Measurements from ENCODE around the gene BYSL.
"Not testable (repeated sequence)": the region's sequence is repeated elsewhere in the genome, so short reads cannot be mapped to it uniquely, and the experiment has no call there.

BYSL gene

DNA sequence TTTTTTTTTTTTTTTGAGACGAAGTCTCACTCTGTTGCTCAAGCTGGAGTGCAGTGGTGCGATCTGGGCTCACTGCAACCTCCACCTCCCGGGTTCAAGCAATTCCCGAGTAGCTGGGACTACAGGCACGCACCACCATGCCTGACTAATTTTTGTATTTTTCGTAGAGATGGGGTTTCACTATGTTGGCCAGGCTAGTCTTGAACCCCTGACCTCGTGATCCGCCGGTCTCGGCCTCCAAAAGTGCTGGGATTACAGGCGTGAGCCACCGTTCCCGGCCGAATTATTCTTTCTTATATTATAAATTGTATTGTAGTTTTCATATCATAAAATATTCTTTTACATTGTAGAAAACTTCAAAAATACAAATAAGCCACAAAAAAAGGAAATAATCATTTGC is 21.6 kb downstream of the BYSL start:
- not testable (repeated sequence) for DNase-seq

DNA sequence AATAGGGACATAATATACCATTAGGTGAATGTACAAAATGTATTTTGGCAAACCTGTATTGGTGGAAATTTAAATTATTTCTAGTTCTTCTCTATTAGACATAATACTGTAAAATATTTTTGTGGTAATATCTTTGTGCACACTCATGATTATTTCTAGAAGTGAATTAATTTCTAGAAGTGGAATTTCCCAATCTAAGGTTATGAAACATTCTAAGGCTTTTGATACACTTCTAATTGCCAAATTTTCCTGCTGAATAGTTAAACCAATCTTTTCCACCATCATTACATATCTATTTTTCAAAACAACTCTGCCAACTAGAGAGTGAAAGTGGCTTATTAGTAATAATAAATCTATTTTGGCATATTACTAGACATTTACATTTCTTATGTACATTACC is 22.2 kb downstream of the BYSL start:
- no peak for DNase-seq

DNA sequence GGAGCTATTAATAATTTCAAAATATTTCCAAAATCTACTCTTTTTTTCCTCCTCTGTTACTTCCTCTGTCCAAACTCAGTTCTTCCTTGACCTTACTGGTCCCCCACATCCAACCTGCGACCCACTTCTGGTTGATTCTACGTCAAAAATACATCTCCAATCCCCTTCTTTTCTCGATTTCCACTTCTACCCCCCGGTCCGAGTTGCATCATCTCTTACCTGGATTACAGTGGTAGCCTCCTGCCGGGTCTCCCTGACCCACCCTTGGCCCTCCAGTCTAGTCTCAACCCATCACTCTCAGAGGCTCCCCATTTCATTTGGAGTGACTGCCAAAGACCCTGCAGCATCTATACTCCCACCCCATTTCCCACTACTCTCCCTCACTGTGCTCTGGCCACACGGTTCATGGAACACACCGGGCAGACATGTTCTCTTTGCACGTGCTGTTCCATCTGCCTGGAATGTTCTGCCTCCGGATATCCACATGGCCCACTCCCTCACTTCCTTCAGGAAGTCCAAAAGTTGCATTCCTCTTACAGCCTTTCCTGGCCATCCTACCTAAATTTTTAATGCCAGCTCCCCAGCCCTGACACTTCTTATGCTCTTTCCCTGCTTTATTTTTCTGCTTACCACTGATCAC is 26.4 kb downstream of the BYSL start:
- DNase-seq: no peak

DNA sequence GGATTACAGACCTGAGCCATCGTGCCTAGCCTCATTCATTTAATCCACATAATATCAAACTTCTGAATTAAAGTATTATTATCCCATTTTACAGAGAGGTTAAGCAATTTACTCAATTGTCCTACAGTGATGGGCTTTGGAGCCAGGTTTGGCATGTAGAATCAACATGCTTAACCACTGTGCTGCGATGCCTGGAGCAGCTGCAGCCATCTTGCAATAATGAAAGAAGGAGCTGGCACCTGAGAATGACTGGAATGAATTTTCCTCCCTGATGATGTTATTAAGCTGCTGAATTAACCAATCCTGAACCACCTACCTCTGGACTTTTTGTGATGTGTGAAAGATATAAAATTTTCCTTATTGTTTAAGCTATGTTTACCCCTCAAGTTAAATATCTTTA is 33.4 kb downstream of the BYSL start:
- DNase-seq: no peak

DNA sequence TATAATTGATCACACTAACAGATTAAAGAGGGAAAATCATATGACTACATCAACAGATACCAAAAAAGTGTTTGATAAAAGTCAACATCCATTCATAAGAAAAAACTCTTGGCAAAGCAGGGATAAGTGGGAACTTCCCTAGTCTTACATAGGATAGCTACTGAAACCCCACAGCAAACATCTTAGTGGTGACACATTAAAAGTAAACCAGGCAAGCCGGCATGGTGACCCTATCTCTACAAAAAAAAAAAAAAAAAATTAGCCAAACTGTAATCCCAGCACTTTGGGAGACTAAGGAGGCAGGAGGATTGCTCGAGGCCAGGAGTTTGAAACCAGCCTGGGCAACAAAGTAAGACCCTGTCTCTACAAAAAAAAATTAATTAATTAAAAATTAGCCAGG is 34.1 kb downstream of the BYSL start:
- no peak for DNase-seq

DNA sequence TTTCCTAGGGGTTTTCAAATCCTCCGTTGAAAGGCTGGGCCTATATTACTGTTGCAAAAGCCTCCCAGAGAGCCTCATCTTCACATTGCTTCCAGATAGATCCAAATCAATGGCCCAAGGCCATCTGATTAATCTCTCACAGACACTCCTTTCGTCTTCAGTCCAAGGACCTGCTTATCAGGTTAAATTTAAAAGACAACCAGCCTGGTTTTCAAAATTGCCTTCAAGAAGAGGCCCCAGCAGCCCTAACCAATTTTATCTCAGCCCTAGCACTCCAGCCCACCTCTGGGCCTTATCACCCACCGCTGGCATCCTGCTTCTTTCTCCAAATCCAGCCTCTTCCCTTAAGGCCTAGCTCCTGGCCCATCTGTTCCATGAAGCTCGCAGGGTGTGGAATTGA is 35.8 kb downstream of the BYSL start:
- DNase-seq: no peak

DNA sequence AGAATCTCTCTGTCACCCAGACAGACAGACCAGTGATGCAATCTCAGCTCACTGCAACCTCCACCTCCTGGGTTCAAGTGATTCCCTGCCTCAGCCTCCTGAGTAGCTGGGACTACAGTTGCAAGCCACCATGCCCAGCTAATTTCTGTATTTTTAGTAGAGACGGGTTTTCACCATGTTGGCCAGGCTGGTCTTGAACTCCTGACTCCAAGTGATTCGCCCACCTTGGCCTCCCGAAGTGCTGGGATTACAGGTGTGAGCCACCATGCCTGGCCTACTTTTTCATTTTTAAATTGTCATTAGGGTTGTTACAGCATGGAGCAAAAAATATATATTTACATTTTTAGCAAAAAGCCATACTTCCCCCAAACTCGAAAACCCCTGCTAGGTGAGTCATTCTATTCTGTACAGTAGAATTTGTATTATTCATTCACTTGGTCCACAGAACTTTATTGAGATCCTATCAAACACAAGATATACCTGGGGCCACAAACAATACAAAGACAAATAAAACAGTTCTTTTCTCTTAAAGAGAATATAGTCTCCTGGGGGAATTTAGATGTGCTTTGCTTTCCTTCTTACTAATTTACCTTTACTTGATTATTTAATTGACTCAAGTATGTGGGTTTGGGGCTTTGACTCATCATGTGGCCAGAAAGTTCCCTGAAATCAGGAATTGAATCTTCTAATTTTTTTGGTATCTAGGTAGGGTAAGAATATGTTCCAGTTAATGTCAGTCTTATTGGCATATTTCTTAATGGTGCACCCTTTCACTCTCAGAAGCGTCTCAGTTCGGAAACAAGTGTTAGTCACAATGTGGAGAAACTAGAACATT is 36.9 kb downstream of the BYSL start:
- no peak for DNase-seq

DNA sequence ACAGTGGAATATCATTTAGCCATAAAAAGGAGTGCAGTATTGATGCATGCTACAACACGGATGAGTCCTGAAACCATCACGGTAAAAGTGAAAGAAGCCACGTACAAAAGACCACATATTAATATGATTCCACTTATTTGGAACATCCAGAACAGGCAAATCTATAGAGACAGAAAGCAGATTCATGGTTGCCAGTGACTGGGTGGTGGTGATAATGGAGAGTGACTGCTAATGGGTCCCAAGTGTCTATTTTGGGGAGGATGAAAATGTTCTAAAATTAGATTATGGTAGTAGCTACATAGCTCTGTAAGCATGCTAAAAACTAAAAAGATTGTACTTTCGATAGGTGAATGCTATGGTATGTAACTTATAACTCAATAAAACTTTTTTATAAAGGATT is 38.7 kb downstream of the BYSL start:
- no peak for DNase-seq

DNA sequence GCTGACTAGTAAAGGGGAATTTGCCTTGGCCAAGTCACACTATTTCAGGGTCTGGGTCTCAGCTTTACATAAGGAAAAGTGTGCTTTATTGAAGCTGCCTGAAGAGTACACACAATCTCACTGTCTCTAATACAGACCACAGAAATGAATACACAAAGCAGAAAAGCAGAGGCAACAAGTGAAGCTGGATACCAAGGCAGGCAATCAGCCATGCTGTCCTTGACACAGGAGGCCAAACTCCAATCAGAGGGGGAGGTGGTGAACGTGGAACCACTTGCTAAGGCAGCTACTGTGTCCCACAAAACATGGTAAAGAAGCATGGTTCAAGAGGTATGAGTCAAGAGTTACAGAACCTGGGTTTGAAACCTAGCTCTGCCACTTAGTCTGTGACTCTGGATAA is 42.1 kb downstream of the BYSL start:
- no peak for DNase-seq

DNA sequence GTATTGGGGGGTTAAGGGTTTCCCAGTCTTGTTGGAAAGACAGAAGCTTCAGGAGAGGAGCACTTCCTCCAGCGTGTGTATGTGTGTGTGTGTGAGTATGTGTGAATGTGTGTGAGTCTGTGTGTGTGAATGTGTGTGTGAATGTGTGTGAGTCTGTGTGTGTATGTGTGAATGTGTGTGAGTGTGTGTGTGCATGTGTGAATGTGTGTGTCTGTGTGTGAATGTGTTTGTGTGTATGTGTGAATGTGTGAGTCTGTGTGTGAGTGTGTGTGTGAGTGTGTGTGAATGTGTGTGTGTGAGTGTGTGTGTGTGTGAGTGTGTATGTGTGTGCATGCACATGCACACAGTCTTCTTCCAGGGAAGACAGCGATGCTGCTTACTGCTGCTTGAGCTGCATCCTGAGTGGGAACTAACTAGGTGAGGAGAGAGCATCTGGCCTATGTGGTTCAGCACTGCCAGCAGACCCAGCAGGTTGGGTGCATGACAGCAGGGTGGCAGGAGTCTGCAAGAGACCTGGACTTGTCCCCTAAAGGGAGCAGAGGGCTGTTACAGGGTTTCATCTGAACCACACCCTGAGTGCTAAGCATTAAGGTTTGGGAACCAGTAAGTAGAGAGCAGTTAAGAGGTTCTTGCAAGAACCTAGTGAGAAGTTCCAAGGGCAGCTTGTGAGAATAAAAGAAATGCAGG is 43.0 kb downstream of the BYSL start:
- DNase-seq: no peak

DNA sequence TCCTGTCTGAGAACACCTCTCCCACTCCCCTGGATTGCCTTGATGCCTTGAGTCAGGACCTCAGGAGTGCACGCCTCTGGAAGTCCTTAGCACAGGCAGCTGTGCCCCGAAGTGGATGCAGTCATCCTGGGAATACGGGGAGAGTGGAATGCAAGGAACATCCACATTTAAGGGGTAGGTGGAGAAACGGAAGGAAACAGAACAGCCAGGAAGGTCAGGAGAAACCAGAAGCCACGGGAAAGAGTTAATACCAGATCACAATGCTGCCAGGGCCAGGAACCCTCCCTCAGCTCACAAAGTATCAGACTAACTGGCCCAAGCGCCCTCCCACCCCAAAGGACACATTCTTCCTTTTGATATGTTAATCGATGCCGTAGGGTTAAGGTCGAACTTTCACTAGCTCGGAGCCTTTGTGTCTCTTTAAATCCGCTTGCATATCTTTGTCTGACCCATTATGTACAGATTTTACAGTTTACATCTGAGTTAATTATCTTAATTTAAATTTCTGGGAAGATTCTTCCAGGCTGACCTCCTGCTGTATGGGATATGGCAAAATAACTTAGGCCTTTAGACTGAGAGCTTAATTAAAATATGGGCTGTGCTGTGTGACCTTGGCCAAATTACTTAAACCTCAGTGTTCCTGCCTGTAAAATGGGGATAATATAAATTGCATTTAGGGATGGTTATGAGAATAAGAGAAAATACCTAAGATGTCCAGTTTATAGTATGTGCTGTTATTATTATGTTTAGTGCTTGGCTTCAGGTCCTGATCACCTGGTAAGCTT is 44.3 kb downstream of the BYSL start:
- DNase-seq: no peak

DNA sequence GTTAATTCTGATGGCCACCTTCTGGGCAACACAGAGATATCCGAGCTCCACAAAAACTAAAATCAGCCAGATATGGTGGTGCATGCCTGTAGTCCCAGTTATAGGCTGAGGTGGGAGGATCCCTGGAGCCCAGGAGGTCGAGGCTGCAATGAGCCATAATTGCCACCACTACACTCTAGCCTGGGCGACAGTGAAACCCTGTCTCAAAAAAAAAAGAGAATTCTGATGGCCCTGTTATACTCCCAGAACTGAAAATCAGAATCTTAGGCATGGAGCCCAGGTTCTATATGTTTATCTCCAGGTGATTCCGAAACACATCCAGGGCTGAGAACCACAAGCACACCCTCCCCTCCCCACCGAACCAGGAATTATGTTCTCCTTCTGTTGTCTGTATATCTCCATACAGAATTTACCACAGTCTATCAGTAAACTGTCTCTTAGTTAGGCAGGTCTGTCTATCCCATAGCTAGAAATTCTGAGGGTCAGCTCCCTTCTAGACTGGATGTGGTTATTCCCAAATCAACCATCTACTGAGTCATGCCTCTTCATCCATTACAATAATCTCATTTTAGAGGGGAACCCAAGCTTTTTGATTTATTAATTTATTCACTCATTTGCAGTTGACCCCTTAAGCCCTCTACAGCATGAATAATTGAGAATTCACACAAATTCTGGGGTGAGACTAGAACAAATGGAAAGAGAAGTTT is 45.1 kb downstream of the BYSL start:
- no peak for DNase-seq

DNA sequence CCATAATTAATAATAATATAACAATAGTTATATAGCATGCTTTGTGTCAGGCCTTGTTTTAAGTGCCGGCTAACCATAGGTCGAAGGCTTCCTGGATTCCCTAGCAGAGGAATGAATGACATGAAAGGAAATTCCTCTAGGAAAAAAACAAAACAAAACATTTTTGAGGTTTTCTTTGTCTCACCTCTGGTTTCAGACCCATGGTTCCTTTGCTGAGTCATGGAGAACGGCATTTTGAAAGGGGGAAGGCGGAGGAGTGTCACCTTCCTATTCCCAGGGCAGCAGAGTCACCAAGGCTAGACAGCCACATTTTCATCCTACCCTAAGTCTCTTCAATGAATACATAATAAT is 45.6 kb downstream of the BYSL start:
- peak; percentile 56 for DNase-seq

DNA sequence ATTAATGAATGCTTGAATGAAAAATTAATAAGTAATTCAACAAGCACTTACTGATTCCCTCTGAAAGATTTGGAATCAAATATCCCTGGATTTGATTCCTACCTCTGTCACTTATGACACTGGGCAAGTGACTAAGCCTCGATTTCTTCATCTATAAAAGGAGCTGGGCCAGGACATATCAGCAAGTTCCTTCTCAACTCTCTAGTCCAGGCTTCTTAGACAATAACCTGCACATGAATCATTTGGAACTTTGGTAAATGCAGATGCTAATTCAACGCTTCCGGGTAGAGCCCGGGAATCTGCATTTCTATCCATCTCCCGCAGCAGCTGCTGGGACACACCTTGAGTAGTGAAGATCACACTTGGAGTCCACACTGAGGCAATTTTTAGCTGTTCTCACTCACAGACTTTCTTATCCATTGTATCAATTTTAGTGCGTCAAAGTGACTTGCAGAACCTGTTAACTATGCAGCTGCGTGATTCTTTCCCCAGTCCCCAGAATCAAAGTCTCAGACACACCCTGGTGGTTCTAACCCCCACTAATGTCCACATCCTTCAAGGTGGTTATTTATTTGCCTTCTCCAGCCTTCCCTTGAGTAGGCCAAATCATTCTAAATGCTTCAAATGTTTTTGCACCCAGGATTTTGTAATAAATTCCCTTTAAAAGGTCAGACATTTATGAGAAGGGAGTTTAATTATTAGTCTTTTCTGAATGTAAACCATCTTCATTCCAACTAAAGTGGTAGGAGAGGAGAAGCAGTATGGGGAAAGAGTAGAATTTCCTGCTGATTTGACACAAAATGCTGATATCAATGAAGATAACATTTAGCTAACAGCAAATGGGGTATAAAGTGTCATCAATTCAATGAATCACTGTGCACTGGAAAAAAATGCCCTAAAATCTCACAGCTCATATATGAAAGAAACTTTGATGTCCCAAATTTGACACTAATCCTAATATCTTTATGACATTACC is 46.3 kb downstream of the BYSL start:
- DNase-seq: peak; percentile 16

DNA sequence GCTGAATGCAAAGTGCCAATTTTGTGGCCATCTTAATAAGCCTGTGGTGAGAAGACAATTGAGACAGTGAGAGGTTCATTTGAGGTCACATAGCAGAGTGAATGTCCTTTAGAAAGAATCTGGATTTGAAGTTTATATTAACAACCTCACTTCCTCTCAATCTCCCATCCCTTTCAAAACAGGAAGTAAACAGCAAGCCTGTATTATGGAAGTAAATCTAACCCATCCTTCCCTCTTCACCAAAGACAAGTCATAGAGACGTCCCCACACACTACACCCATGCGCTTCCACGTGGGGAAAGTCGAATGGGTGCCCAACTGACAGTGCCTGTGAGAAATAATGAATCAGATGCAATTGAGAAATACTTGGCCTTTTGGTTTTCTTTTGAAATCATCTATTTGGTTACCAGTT is 49.1 kb downstream of the BYSL start:
- no peak for DNase-seq

DNA sequence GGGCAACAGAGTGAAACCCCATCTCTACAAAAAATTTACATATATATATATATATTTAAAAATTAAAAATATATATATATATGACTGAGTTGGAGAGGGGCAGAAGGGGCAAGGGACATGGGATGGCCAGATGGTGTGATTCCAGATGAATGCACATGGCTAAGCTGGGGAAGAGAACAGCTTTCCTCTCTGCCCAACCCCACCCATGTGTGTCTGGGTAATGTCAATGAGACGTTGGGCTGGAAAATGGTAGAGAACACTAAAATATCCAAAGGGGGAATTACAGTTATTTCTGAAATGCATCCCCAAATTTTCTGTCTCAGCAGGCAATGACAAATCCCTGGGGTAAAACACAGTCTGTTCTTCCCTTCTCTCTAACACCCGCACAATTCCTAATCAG is 51.5 kb downstream of the BYSL start:
- DNase-seq: no peak

DNA sequence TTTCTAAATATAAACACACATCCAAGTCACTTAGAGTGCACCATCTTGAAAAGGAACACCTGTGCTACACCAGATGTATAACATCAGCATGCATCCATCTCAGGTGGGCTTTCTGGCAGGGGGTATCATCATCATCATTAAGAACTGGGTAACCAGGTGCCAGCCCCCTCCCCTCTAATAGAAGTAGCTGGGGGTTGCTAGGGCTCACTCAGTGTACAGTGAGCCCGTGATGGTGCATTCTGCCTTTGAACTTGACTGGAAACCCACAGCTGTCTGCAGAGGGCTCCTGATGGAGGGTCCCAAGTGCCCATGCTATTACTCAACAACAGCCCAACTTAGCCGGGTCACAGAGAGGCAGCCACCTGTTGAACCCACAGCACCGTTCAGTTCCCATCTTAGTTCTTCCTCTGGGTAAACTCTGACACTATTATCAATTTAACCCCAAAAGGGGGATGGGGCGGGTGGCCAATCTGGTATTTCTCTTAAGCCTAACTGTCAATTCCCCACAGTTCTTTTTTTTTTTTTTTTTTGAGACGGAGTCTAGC is 53.1 kb downstream of the BYSL start:
- no peak for DNase-seq

DNA sequence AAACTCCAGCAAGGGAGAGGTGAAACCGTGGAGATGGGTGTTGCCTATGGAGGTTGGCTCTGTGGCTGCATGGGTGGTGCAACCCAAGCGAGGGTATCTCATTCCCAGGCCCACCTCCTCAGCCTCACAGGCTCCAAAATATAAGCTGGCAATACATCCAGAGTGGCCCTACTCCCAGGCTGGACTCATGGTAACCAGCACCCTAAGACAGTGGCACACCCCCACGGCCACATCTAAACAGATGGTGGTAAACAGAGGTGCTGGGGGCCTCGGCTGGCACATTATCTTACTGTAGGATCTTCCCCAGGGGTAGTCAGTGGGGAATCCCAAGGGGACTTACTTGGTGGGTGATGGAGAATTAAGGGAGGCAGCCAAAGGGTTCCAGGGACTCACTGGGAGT is 54.0 kb downstream of the BYSL start:
- no peak for DNase-seq

DNA sequence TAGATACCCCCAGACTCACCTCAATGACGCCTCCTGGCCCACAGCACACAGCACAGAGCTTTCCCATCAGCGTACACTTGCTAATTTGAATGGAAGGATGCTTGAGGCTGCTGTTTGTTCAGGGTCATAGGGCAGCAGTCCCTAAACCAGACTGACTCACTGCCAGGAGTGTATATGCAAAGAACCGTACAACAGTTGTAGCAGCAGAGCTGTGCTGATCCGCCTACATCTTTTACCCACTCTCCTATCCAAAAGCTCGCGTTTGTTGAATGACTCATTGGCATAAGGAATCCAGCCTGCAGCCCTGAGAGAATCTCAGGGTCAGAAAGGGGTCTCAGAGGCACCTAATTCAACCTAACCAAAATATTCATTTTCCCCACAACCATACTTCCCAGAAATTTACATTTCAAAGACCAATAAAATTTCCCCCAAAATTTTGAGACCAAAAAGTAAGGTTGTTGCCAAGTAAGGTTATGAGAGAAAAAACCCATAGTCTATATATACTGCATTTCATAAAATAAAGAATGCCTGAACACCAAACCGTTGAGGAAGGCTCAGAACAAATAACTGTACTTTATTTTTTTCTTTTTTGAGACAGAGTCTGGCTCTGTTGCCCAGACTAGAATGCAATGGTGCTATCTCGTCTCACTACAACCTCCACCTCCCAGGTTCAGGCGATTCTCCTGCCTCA is 55.6 kb downstream of the BYSL start:
- DNase-seq: no peak

Measured in fibroblast of skin of abdomen (primary cell).